ENCODE results near the gene SLC12A8.

DNA sequence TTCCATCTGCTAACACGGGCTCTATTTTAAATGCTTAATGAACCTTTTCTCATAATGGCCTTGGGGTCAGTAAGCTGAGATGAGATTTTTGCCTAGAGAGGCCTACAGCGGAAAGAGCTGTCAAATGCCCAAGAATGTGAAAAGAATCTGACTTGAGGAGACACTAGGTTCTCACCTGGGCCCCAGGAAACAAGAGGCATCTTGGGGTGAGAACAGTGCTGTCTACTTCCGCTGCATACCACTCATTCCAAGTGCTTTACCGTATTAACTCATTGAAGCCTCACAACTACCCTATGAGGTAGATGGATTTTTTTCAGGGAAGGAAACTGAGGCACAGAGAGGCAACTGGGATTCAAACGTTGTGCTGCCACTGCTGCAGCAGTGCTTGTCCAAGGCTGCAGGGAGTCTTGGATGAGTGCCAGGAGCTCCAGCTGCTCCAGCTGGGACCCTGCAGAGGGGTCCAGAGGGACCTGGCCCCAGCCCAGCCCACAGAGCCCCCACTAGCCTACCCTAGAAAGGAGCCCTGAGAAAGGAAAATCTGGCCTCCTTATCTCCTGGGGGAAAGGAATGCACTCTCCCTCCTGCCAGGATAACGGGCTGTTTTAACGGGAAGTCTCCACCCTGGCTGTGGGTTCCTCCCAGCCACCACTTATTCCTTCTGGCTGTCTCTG, 68.4 kb downstream of the SLC12A8 start:
- TF ChIP-seq, protein P1, sequence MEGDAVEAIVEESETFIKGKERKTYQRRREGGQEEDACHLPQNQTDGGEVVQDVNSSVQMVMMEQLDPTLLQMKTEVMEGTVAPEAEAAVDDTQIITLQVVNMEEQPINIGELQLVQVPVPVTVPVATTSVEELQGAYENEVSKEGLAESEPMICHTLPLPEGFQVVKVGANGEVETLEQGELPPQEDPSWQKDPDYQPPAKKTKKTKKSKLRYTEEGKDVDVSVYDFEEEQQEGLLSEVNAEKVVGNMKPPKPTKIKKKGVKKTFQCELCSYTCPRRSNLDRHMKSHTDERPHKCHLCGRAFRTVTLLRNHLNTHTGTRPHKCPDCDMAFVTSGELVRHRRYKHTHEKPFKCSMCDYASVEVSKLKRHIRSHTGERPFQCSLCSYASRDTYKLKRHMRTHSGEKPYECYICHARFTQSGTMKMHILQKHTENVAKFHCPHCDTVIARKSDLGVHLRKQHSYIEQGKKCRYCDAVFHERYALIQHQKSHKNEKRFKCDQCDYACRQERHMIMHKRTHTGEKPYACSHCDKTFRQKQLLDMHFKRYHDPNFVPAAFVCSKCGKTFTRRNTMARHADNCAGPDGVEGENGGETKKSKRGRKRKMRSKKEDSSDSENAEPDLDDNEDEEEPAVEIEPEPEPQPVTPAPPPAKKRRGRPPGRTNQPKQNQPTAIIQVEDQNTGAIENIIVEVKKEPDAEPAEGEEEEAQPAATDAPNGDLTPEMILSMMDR (IDR thresholded peaks at IDR 0.05), result no peak
- TF ChIP-seq EZH2 (IDR thresholded peaks at IDR 0.05; ENCODE audit: borderline replicate concordance, insufficient read depth, low read depth, low read length, poor library complexity, severe bottlenecking), result no peak

All from B cell (primary cell).